Activated T-cell treated with anti-CD3 and anti-CD28 coated beads, Interleukin-2, amount 50 U/mL, for 48 hours (primary cell): Measurements from ENCODE around the gene PDXDC1.
"Not testable (repeated sequence)": the region's sequence is repeated elsewhere in the genome, so short reads cannot be mapped to it uniquely, and the experiment has no call there.

ENCODE experiments used
- DNase-seq, 2 experiments: peaks; one replicate each; pipeline ENCODE4 v3.0.0-alpha.2; 2020

Gene PDXDC1

DNA sequence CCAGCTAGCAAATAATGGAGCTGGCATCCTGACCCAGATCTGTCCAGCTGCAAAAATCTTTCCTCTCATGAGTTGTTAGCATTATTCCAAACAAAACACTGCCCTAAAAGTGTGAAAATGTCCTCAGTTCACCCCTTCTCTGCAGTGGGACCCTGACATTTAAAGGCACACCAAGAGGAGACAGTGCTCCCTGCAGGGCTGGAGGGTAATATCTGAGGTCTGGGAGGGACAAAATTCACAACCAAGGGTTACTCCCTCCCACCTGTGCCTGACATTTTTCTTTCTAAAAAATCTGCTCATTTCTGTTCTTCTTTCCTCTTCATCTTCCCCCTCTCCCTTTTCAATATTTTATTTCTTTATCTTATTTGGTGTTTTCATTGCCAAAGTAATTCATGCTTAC, 191.4 kb downstream of the PDXDC1 start:
- DNase-seq, result not testable (repeated sequence)

DNA sequence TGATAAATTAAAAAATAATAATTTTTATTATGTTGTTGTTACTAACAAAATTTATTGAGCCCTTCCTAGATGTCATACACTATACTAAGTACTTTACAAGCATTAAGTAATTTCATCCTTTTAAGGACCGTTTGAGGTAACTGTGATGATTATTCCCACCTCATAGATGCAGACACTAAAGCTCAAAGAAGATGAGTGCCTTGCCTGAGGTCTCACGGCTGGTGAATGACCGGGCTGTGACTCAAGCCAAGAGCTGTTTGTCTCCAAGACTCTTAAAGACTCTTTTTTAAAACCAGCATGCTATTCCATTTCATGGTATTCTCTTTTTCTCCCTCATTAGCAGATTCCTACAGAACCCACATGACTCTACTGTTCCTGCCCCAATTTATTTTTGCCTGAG, 193.5 kb downstream of the PDXDC1 start:
- DNase-seq, result not testable (repeated sequence)

DNA sequence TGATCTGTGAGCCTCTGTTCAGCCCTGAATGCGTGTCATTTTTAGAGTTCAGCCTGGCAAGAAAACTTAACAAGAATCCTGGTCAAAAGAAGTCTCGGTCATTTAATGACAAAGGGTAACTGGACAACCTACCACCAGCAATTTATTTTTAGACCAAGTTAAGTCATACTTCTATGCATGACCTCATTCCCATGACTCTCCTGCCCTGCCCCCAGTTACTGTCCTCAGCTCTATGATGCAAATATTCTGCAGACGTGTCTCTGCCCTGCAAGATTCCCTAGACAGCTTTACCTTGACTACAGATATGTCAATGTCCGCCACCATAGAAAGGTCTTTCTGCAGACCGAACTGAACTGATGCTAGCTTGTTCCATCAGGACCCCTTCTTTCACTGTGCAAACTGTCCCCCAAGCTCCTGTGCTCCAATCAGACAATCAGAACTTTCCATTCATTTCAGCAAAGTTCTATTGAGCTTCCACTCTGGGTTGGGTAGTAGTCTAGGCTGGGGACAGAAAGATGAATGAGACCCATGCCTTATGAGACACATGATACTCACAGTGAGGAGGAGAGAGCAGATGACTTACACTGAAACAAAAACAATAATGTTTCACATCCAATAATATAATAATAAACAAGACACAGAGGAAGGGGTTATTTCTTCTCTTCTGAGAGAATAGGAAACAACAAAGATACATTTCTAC, 194.3 kb downstream of the PDXDC1 start:
- DNase-seq, result not testable (repeated sequence)

DNA sequence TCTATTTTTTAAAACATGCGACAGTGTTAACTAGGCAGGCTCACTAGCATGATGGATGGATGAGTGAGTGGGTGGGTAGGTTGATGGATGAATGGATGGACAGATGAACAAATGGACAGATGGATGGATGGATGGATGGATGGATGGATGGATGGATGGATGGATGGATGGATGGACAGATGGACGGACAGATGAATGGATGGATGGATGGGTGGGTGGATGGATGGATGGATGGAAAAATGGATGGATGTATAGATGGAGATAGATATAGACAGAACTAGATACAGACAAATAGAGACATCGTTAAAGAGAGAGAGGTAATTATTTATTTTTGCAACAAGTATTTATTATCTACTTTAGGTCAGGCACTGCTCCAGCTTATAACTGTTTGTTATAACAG, 205.1 kb downstream of the PDXDC1 start:
- DNase-seq, result not testable (repeated sequence)

DNA sequence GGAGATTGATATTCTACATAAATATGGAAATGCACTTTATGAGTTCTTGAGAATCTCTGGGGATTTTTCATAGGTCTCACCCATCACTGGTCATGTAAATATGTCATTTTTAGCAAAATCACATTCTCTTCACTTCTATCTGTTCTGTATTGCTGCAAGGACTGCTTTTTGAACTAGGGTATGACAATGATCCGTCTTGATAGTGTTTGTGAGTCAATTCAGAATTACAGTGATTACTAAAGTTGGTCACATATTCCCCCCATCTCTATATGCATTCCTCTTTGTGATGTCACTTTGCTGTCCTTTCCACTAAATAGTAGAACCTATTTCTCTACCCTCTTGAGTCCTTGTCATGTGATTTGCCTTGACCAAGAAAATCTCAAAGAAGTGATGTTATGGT, 206.1 kb downstream of the PDXDC1 start:
- not testable (repeated sequence) for DNase-seq

DNA sequence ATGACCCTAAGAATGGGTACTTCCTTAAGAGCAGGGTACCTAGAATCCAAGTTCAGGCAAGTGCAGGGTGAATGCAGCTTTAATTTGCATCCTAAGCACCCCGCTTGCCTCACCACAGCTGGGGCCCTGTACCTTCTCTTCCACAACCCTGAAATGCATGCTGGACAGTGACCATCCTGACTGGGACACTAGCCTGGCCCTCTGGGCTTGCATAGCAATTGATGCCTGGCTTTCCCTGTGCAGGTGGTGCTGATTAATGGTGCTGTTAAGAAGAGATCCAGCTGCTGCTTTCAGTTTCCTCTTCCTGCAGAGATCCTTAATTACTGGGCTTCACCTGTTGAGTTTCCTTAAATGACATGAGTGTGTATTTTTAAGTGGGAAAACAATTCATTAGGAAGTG, 209.2 kb downstream of the PDXDC1 start:
- not testable (repeated sequence) for DNase-seq
